Progenitor cell of endocrine pancreas (in vitro differentiated cells): ENCODE data around the gene PDE9A. TPM values are rescaled to one million over a fixed set of nuclear protein-coding genes. Genes with fewer than 3 reads are reported as not detected.
A peak's percentile ranks its signal among the peaks of the same experiment; 100 is the strongest.
"Not testable (repeated sequence)": the region's sequence is repeated elsewhere in the genome, so short reads cannot be mapped to it uniquely, and the experiment has no call there.

ENCODE experiments used
- DNase-seq: peaks from one replicate; pipeline ENCODE4 v3.0.0; 2021; ENCODE audit warnings: low spot score; ENCODE audit not compliant: unreplicated experiment
- H3K27ac Mint-ChIP-seq: 2 replicates; pipeline ENCODE4 v1.8.0; 2021; ENCODE audit warnings: mild to moderate bottlenecking, moderate library complexity, mixed read lengths
- H3K27me3 Mint-ChIP-seq: 2 replicates; pipeline ENCODE4 v1.8.0; 2021; ENCODE audit warnings: mixed read lengths
- H3K36me3 Mint-ChIP-seq: 2 replicates; pipeline ENCODE4 v1.8.0; 2022; ENCODE audit warnings: mixed read lengths; ENCODE audit not compliant: insufficient read depth
- H3K4me1 Mint-ChIP-seq: 2 replicates; pipeline ENCODE4 v1.8.0; 2021; ENCODE audit warnings: low read depth, mixed read lengths
- H3K4me3 Mint-ChIP-seq: 2 replicates; pipeline ENCODE4 v1.8.0; 2021; ENCODE audit warnings: low read depth, mild to moderate bottlenecking, moderate library complexity, mixed read lengths
- H3K9me3 Mint-ChIP-seq: 2 replicates; pipeline ENCODE4 v1.8.0; 2021; ENCODE audit warnings: low read depth, mixed read lengths
- CTCF ChIP-seq: fragments of 200-600 bp; sonication (generic); IDR thresholded peaks from one replicate; pipeline ENCODE4 v1.5.0; 2021; ENCODE audit warnings: antibody characterized with exemption, mild to moderate bottlenecking; ENCODE audit not compliant: unreplicated experiment
- total RNA-seq: library from RNA; stranded (reverse); gene quantifications from 2 replicates; pipeline ENCODE4 v1.2.1, GENCODE V29; 2021

Gene PDE9A
- total RNA-seq, 1 donor from 2014 or later, result 57.0 TPM

- H3K4me1 Mint-ChIP-seq, result peaks cover 9% of the 10 kb centered on the region
- no peak for TF ChIP-seq CTCF
- no peaks in the 10 kb centered on the region for H3K27me3 Mint-ChIP-seq
- H3K36me3 Mint-ChIP-seq, result peaks cover 25% of the 10 kb centered on the region
- H3K27ac Mint-ChIP-seq, result no peak overlapping the region
- H3K9me3 Mint-ChIP-seq, result peaks cover 6% of the 10 kb centered on the region
- DNase-seq, result no peak
- no peak overlapping the region for H3K4me3 Mint-ChIP-seq
These were observed 53.3 kb downstream of the PDE9A start for GRCh38 chr21:42706765-42707164.

- no peak overlapping the region for H3K4me3 Mint-ChIP-seq
- no peak for TF ChIP-seq CTCF
- H3K27me3 Mint-ChIP-seq, result no peaks in the 10 kb centered on the region
- H3K27ac Mint-ChIP-seq, result peak overlapping the region; percentile 37
- H3K36me3 Mint-ChIP-seq, result peaks cover 19% of the 10 kb centered on the region
- no peak for DNase-seq
- H3K9me3 Mint-ChIP-seq, result peaks cover under 1% of the 10 kb centered on the region
- H3K4me1 Mint-ChIP-seq, result peaks cover 14% of the 10 kb centered on the region
These were observed 53.9 kb downstream of the PDE9A start for GRCh38 chr21:42707207-42707830.

GRCh38 chr21:42708107-42708506, 54.7 kb downstream of the PDE9A start:
- DNase-seq, result no peak
- no peak for TF ChIP-seq CTCF
- H3K36me3 Mint-ChIP-seq, result peaks cover 17% of the 10 kb centered on the region
- H3K4me1 Mint-ChIP-seq, result peaks cover 19% of the 10 kb centered on the region
- H3K9me3 Mint-ChIP-seq, result no peaks in the 10 kb centered on the region
- H3K27ac Mint-ChIP-seq, result no peak overlapping the region
- H3K4me3 Mint-ChIP-seq, result no peak overlapping the region
- no peaks in the 10 kb centered on the region for H3K27me3 Mint-ChIP-seq

GRCh38 chr21:42708916-42709315, 55.5 kb downstream of the PDE9A start:
- Mint-ChIP-seq H3K4me1 (peaks cover 19% of the 10 kb centered on the region), H3K27ac (peak overlapping the region; percentile 50), H3K36me3 (peaks cover 14% of the 10 kb centered on the region)
- H3K9me3 Mint-ChIP-seq, DNase-seq, H3K27me3 Mint-ChIP-seq, H3K4me3 Mint-ChIP-seq: not testable (repeated sequence)

GRCh38 chr21:42711667-42712066, 58.2 kb downstream of the PDE9A start:
- Mint-ChIP-seq H3K27ac (peak overlapping the region; percentile 91), H3K36me3 (peaks cover 18% of the 10 kb centered on the region), H3K4me1 (peaks cover 22% of the 10 kb centered on the region), H3K9me3 (no peaks in the 10 kb centered on the region), H3K27me3 (no peaks in the 10 kb centered on the region), H3K4me3 (no peak overlapping the region)
- TF ChIP-seq CTCF, result no peak
- DNase-seq, result no peak

GRCh38 chr21:42715427-42715826, 62.0 kb downstream of the PDE9A start:
- Mint-ChIP-seq H3K27ac (peak overlapping the region; percentile 8), H3K36me3 (peaks cover 18% of the 10 kb centered on the region)

More at GRCh38 chr21:42715427-42715826, 62.0 kb downstream of the PDE9A start:
- peaks cover 25% of the 10 kb centered on the region for H3K4me1 Mint-ChIP-seq
- H3K4me3 Mint-ChIP-seq, H3K9me3 Mint-ChIP-seq, H3K27me3 Mint-ChIP-seq, DNase-seq: not testable (repeated sequence)
